ENCODE results near the gene DROSHA.
"Not testable (repeated sequence)": the region's sequence is repeated elsewhere in the genome, so short reads cannot be mapped to it uniquely, and the experiment has no call there.

DROSHA gene

DNA sequence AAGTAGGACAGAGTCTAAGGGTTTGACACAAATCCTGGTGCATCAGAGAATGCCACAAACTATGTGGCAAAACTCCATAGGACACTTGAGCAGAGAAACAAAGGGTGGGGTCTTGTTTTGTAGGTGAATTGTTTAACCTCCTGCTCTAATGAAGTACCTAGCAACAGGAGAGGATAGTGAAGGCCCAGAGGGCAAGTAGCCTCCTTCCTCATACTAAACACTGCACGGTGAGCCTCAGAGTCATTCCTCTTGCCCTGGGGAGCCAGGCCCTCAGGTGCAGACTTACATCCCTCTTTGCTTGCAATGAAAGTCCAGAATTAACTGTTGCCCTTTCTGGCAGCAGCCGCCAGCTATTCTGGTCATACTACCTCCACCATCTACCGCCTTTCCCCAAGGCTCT, 166.1 kb downstream of the DROSHA start:
- H3K27ac Mint-ChIP-seq: no peak overlapping the region
- no peak for DNase-seq
- H3K4me3 Mint-ChIP-seq: no peak overlapping the region
- peaks cover 0 to 11% of the 10 kb centered on the region in 2 donors for H3K9me3 Mint-ChIP-seq
- no peaks in the 10 kb centered on the region for H3K4me1 Mint-ChIP-seq
- no peak for ATAC-seq
- H3K27me3 Mint-ChIP-seq: peaks cover 1% of the 10 kb centered on the region

DNA sequence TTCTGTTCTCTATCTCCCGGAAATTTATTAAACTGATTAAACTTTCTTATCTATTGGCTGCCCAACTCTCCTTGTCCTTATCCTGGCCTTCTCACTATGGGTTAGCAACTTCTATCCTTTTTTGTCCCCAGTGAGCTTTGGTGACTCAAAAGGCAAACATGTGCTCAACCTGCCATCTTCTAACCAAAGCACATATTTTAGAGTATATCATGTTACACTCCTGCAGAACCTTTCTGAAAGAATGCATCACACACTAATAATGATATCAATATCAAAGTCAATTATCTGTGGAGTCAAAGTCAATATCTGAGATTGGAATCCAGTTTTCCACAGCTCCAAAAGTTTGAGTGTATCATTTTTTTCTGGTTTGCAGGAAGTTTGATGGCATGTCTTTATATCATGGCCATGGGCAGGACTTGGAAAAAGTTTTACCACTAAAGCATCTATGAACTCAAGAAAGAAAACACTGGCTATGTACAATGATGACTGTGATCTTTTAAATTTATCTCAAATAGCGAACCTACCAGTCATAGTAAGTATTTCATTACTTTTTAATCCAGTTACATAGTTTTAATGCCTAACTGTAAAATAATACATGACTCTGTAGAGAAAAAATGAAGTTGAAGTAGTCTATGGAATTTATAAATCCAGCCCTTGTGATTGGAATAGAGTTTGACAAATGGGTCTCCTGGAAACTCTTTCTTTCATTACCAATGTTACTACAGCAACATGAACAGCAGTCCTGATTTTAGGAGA, 166.8 kb downstream of the DROSHA start:
- no peak overlapping the region for H3K4me3 Mint-ChIP-seq
- DNase-seq: no peak
- H3K27me3 Mint-ChIP-seq: no peaks in the 10 kb centered on the region
- ATAC-seq: no peak
- no peaks in the 10 kb centered on the region for H3K4me1 Mint-ChIP-seq
- H3K27ac Mint-ChIP-seq: no peak overlapping the region
- peaks cover 0 to 11% of the 10 kb centered on the region in 2 donors for H3K9me3 Mint-ChIP-seq

DNA sequence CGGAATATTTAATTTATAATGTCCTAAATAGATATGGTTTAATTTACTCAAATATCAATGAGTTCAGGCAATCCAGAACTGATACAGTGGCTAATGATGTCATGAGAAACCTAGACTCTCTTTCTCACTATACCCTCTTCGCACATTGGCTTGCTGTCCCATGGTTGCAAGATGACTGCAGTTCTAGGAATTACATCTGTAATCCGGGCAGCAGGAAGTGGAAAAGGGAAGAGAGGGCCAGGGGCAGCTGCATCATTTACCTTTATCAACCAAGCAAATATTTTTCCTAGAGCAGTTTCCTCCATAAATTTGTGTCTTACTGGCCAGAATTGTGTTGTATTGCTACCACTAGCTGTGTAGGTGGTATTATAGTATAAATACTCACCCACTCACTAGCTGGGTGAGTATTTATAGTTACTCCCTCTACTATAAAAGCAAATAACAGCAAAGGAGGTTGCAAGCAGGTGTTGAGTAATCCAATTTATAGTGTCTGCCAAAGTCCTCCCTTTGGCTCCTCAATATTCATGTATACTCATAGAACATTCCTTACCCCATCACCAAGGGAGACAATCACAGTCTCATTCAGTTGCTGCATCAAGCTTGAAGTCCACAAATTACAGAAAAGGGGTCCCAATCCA, 168.8 kb downstream of the DROSHA start:
- no peaks in the 10 kb centered on the region for H3K27me3 Mint-ChIP-seq
- no peak overlapping the region for H3K27ac Mint-ChIP-seq
- H3K9me3 Mint-ChIP-seq: peaks cover 0 to 11% of the 10 kb centered on the region in 2 donors
- ATAC-seq: no peak
- no peaks in the 10 kb centered on the region for H3K4me1 Mint-ChIP-seq
- DNase-seq: no peak
- H3K4me3 Mint-ChIP-seq: no peak overlapping the region

DNA sequence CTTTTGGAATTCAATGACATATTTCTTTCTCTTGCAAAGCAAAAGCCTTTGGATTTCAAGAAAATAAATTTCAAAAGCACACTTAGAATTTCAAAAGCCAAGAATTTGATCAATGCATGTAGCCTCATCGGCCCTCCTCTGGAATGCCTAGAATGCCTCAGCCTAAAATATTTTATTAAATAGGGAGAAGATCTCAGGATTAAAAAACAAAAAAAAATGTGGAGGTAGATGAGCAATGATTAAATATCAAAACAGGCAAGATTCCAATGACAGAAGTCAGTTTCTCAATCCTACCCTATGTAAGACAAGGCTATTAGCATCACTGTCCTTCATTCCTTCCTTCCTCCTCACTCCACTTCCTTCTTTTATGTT, 169.4 kb downstream of the DROSHA start:
- Mint-ChIP-seq H3K9me3 (peaks cover 0 to 16% of the 10 kb centered on the region in 2 donors), H3K27ac (no peak overlapping the region), H3K27me3 (no peaks in the 10 kb centered on the region), H3K4me1 (no peaks in the 10 kb centered on the region), H3K4me3 (no peak overlapping the region)
- DNase-seq (no peak), ATAC-seq (no peak)

DNA sequence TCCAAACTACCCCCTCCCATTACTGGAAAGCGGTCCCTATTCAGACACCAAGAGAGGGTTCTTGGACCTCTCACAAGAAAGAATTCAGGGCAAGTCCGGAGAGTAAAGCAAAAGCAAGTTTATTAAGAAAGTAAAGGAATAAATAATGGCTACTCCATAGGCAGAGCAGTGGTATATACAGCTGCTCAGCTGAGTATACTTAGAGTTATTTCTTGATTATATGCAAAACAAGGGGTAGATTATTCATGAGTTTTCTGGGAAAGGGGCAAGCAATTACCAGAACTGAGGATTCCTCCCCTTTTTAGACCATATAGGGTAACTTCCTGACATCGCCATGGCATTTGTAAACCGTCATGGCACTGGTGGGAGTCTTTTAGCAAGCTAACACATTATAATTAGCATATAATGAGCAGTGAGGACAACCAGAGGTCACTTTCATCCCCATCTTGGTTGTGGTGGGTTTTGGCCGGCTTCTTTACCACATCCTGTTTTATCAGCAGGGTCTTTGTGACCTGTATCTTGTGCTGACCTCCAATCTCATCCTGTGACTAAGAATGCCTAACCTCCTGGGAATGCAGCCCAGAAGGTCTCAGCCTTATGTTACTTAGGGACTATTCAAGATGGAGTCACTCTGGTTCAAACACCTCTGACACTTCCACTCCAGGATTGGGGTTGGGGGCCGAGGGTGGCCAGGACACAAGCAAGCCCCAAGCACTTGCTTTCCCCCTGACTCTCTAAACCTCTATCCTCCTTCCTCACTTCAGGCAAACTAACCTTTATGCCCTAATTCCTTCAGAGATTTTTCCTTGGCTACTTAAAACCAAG, 170.0 kb downstream of the DROSHA start:
- not testable (repeated sequence) for H3K4me1 Mint-ChIP-seq, H3K27ac Mint-ChIP-seq, H3K27me3 Mint-ChIP-seq, H3K4me3 Mint-ChIP-seq, ATAC-seq, DNase-seq
- peaks cover 0 to 18% of the 10 kb centered on the region in 2 donors for H3K9me3 Mint-ChIP-seq

DNA sequence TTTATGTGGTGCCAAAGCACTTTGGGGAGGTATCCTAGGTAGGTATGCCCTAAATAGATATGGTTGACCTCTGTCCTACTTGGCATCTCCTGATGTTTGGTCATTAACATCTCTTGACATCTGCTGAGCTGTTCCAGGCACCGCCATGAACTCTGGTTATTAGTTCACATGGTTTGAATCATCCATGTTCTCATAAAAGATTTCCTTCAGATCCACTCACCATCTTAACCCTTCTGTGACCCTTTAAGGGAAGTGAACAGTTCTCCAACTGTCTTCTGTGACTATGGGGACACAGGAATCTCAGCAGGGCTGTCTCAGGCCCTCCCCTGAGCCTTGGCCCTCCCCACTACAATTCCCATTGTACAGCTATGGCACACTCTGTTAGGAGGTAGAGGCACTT, 170.7 kb downstream of the DROSHA start:
- peaks cover under 1% of the 10 kb centered on the region for H3K27me3 Mint-ChIP-seq
- DNase-seq (no peak), ATAC-seq (no peak)
- H3K9me3 Mint-ChIP-seq: peaks cover 0 to 22% of the 10 kb centered on the region in 2 donors
- no peak overlapping the region for H3K4me3 Mint-ChIP-seq
- no peak overlapping the region for H3K27ac Mint-ChIP-seq
- H3K4me1 Mint-ChIP-seq: no peaks in the 10 kb centered on the region

DNA sequence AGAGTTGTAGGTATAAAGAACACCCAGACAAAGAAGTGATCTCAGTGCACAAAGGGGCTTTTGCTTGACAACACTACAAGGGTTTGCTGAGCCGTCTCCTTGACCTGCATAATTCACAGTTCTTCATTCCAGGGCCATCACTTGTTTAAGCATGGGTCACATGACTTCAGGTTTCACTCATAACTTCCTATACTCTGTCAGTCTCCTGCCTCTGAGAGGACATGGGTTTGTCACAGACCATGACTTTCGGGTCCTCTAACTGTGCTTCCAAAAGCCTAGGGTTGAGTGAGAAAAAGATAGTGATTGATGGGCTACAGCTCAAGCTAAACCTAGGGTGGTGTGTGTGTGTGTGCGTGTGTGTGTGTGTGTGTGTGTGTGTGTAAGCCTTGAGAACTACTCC, 172.1 kb downstream of the DROSHA start:
- DNase-seq (no peak), ATAC-seq (no peak)
- Mint-ChIP-seq H3K27me3 (peaks cover 8% of the 10 kb centered on the region), H3K27ac (no peak overlapping the region), H3K4me1 (no peaks in the 10 kb centered on the region), H3K9me3 (peaks cover 0 to 26% of the 10 kb centered on the region in 2 donors), H3K4me3 (no peak overlapping the region)

DNA sequence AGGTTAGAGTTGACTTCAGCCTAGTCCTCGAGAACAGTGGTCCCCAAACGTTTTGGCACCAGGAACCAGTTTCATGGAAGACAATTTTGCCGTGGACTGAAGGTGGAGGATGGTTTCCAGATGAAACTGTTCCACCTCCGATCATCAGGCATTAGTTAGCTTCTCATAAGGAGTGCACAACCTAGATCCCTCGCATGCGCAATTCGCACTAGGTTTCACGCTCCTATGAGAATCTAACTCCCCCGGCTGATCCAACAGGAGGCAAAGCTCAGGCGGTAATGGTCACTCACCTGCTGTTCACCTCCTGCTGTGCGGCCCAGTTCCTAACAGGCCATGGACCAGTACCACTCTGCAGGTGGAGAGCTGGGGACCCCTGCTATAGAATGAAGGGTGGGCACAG, 174.9 kb downstream of the DROSHA start:
- H3K9me3 Mint-ChIP-seq: peaks cover 0 to 25% of the 10 kb centered on the region in 2 donors
- no peak overlapping the region for H3K4me3 Mint-ChIP-seq
- no peak for ATAC-seq
- no peak for DNase-seq
- H3K27ac Mint-ChIP-seq: no peak overlapping the region
- no peaks in the 10 kb centered on the region for H3K4me1 Mint-ChIP-seq
- H3K27me3 Mint-ChIP-seq: peaks cover 25% of the 10 kb centered on the region

DNA sequence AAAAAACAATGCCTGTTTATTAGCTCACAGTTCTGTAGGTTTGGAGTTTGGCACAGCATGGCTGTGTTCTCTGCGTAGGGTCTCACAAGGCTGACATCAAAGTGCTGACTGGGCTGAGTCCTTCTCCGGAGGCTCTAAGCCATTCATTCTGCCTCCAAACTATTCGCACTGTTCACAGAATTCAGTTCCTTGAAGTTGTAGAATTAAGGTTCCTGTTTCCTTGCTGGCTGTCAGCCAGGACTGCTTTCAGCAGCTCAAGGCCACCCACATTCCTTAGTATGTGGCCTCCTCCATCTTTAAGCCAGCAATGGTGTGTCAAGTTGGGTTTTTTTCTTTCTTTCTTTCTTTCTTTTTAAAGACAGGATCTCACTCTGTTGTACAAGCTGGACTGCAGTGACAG, 176.6 kb downstream of the DROSHA start:
- H3K4me1 Mint-ChIP-seq: no peaks in the 10 kb centered on the region
- ATAC-seq (no peak), DNase-seq (no peak)
- H3K27me3 Mint-ChIP-seq: peaks cover 28% of the 10 kb centered on the region
- H3K9me3 Mint-ChIP-seq: peaks cover 0 to 25% of the 10 kb centered on the region in 2 donors
- H3K27ac Mint-ChIP-seq: no peak overlapping the region
- no peak overlapping the region for H3K4me3 Mint-ChIP-seq
